HCT116 (cell line): ENCODE results near the gene RIMS1.

ENCODE experiments used
- EGR1 ChIP-seq: IDR thresholded peaks from 2 replicates; pipeline ENCODE4 v1.6.1; 2012; ENCODE audit warnings: low read depth
- POLR2A ChIP-seq: IDR thresholded peaks from 2 replicates; pipeline ENCODE4 v1.7.0; 2011; ENCODE audit warnings: borderline replicate concordance; ENCODE audit not compliant: insufficient read depth, insufficient read length; ENCODE audit errors: extremely low read depth

DNA sequence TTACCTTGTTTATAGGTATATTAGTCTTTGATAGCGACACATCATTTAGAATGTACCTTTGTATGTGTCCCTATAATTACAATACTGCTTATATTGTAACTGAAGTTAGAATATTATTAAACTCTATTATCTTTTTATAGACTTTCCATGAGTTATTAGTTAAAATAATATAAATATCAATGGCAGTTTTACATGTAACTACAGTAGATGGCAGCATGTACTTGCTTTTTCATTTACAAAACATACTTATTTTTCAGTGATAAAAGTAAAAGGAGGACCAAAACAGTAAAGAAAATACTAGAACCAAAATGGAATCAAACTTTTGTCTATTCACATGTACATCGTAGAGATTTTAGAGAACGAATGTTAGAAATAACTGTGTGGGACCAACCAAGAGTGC, 364.3 kb downstream of the RIMS1 start:
- TF ChIP-seq EGR1 = no peak
- TF ChIP-seq POLR2A = no peak
